HEK293 (cell line): ENCODE measurements around the gene CDC27.

Source experiments
- CTCF ChIP-seq: fragments of 450-650 bp; formaldehyde crosslinking; IDR thresholded peaks from 2 replicates; pipeline ENCODE4 v1.5.1; 2016; ENCODE audit warnings: missing biosample characterization, missing genetic modification characterization
- ZNF311 ChIP-seq: fragments of 450-650 bp; formaldehyde crosslinking; IDR thresholded peaks from 2 replicates; pipeline ENCODE4 v1.5.1; 2017; ENCODE audit warnings: missing biosample characterization, missing genetic modification characterization, borderline replicate concordance

GRCh38 chr17:47096343-47096742 lies 92.8 kb downstream of the CDC27 start:
- no peak for TF ChIP-seq CTCF (tag by site-specific recombination)
- no peak for TF ChIP-seq ZNF311 (tag by site-specific recombination)
